Skeletal muscle cell (primary cell): ENCODE data around the gene KRT81.

Source experiments
- DNase-seq: peaks from one replicate; pipeline ENCODE4 v3.0.0-alpha.2; 2010; ENCODE audit warnings: low read depth
- H3K4me3 ChIP-seq: 2 replicates; pipeline ENCODE4 v1.5.1; 2011; ENCODE audit warnings: low read depth, mild to moderate bottlenecking, control low read depth, low read length, moderate library complexity

Gene KRT81

GRCh38 chr12:52291267-52291935 is at the start of gene KRT81:
Gene KRT81 (minus strand): TSS chr12:52291534. CDS start chr12:52291465, 69 bp downstream.
- DNase-seq = no peak
- no peak within 1 kb of the TSS for H3K4me3 ChIP-seq

DNA sequence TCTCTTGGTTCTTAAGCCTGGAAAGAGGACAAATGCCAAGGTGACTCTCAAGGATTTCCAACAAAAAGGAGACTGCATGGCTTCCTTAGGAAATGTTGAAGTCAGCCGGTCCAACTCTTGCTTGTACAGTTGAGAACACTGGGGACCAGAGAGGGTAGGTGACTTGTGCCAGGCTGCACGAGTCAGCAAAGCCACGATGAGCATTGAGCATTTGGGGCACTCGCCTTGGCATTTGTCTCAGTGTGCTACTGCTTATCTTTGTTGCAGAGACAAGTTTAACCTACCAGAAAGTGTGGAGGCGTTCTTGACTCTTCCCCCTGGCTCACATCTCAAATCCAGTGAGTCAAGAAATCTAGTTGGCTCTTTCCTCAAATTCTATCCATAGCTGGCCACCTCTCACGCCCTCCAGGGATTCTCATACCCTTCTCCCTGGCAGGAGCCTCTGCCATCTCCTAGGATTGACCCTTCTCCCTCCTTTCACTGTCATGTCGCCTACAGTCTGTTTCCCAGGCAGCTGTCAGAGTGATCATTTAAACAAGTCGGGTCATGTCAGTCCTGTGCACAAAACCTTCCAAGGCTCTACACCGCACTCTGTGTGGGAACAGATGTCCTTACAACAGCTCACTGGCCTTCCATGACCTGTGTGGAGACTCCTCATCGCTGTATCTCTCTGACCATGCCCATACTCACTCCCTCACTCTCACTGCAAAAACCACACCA is 47.1 kb upstream of the KRT81 start:
- no peak for DNase-seq
- no peak overlapping the region for H3K4me3 ChIP-seq

DNA sequence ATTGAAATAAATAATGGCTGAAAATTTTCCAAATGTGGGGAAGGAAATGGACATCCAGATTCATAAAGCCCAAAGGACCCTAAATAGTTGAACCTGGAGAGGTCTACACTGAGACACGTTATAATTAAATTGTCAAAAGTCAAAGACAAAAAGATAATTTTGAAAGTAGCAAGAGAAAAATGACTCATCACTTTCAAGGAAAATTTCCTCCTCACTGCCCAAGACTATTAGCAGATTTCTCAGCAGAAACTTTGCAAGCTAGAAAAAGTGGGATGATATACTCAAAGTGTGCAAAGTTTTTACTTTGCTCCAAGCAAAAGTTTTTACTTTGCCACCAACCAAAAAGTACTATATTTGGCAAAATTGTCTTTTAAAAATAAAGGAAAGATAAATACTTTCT is 45.7 kb upstream of the KRT81 start:
- no peak overlapping the region for H3K4me3 ChIP-seq
- no peak for DNase-seq

DNA sequence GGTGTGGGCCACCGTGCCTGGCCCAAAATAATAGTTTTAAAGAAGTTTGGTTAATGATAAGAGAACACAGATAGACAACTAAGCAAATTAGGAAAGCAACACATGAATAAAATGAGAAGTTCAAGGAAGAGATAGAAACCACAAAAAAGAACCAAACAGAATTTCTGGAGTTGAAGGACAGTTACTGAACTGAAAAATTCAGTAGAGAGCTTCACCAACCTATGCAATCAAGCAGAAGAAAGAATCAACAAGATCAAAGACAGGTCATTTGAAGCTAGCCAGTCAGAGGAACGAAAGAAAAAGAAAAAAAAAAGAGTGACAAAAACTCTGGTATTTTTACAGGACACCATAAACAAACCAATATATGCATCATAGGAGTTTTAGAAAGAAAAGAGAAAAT is 45.3 kb upstream of the KRT81 start:
- DNase-seq = no peak
- H3K4me3 ChIP-seq = no peak overlapping the region

- H3K4me3 ChIP-seq = no peak overlapping the region
- DNase-seq = no peak
Observed at GRCh38 chr12:52335598-52336262, 44.4 kb upstream of the KRT81 start.

DNA sequence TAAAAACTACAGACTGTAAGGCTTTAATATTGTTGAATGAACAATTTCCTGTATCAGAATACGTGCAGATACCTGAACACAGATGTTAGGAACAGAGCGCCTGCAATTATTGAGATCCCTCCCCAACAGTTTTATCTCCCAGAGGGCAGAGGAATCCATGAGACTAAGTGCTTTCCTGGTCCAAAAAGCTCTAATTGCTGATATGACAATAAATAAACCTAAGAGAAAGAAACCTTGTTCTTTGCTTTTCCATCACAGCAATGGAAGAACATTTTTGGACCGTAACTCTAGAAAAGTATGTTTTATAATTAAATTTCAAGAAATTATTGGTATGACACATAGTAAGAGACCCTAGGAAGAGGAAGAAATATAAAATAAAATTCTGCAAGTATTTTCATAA is 42.9 kb upstream of the KRT81 start:
- no peak for DNase-seq
- H3K4me3 ChIP-seq = no peak overlapping the region

- no peak for DNase-seq
- no peak overlapping the region for H3K4me3 ChIP-seq
Observed at GRCh38 chr12:52333321-52333720, 42.0 kb upstream of the KRT81 start.

- H3K4me3 ChIP-seq = no peak overlapping the region
- no peak for DNase-seq
Observed at GRCh38 chr12:52332381-52332780, 41.0 kb upstream of the KRT81 start.

GRCh38 chr12:52331833-52332232 is 40.5 kb upstream of the KRT81 start:
- no peak overlapping the region for H3K4me3 ChIP-seq
- no peak for DNase-seq

GRCh38 chr12:52331039-52331438 is 39.7 kb upstream of the KRT81 start:
- DNase-seq = no peak

DNA sequence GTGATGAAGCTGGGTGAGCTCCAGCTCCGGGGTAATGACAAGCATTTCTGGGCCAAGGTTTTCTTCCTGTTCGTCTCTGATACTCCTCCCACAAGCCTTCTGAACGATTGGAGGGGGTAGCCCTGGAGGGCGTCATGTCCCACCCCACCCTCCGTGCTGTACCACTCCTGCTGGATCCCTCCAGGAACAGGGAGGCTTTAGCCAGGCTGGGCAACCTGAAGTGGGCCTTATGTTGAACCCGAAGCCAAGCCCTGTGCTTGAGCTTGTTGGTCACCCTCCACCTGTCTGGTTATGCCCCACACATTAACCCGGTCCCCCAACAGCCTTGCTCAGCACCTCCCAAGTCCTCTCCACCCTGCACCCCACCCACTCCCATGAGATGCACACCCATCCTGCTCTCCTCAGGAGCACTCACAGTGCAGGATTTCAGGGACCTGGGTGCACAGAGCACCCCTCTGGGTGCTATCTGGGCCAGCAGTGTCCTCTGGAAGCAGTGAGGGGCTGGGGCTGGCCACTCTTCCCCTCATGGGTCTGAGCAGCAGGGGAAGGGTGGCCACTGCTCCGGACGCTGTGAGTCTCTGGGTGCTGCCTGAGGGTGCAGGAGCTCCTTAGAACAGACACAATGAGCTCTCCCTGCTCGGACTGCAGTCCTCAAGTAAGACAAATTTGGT is 36.6 kb upstream of the KRT81 start:
- H3K4me3 ChIP-seq = no peak overlapping the region
- no peak for DNase-seq

More at GRCh38 chr12:52331039-52331438, 39.7 kb upstream of the KRT81 start:
- no peak overlapping the region for H3K4me3 ChIP-seq

GRCh38 chr12:52327052-52327829 is 35.9 kb upstream of the KRT81 start:
- DNase-seq = peak; percentile 50
- no peak overlapping the region for H3K4me3 ChIP-seq

- no peak for DNase-seq
Observed at GRCh38 chr12:52324153-52324444, 32.8 kb upstream of the KRT81 start.

GRCh38 chr12:52323416-52324152 is 32.2 kb upstream of the KRT81 start:
- no peak for DNase-seq
- H3K4me3 ChIP-seq = no peak overlapping the region

More at GRCh38 chr12:52324153-52324444, 32.8 kb upstream of the KRT81 start:
- no peak overlapping the region for H3K4me3 ChIP-seq

GRCh38 chr12:52323001-52323400 is 31.7 kb upstream of the KRT81 start:
- no peak overlapping the region for H3K4me3 ChIP-seq
- DNase-seq = no peak

GRCh38 chr12:52322069-52322468 is 30.7 kb upstream of the KRT81 start:
- no peak for DNase-seq
- H3K4me3 ChIP-seq = no peak overlapping the region

GRCh38 chr12:52321418-52321817 is 30.1 kb upstream of the KRT81 start:
- no peak for DNase-seq
- H3K4me3 ChIP-seq = no peak overlapping the region

- no peak within 1 kb of the TSS for H3K4me3 ChIP-seq
- DNase-seq = no peak
Observed at GRCh38 chr12:52320784-52321400, 29.6 kb upstream of the KRT81 start, which contains the start of gene KRT83. Gene KRT83 (minus strand): TSS chr12:52321398. CDS start chr12:52321335, 63 bp downstream.
